Activated T-cell treated with anti-CD3 and anti-CD28 coated beads, Interleukin-2, amount 50 U/mL, for 72 hours (primary cell): ENCODE measurements around the gene ITIH1. TPM values are rescaled to one million over a fixed set of nuclear protein-coding genes. Genes with fewer than 3 reads are reported as not detected.
"Not testable (repeated sequence)": the region's sequence is repeated elsewhere in the genome, so short reads cannot be mapped to it uniquely, and the experiment has no call there.

Experiments
- ATAC-seq, 2 donors: fragments of 150-1000 bp; cut with Tn5 transposase; replicated peaks in 1 of 2; 2 replicates each; pipeline ENCODE4 v1.10.0; 2021; ENCODE audit warnings: moderate library complexity in 2 of 2, mild to moderate bottlenecking in 1 of 2
- DNase-seq, 2 donors: peaks; one replicate each; pipeline ENCODE4 v3.0.0; 2021 to 2022; ENCODE audit warnings: mixed read lengths in 1 of 2
- H3K27ac Mint-ChIP-seq: one replicate; pipeline ENCODE4 v1.8.0; 2022; ENCODE audit warnings: mild to moderate bottlenecking, moderate library complexity, mixed read lengths
- H3K27me3 Mint-ChIP-seq: one replicate; pipeline ENCODE4 v1.8.0; 2022; ENCODE audit warnings: low read depth, mixed read lengths
- H3K36me3 Mint-ChIP-seq, 2 donors: one replicate each; pipeline ENCODE4 v1.8.0; 2022; ENCODE audit warnings: mixed read lengths in 2 of 2, mild to moderate bottlenecking in 1 of 2; ENCODE audit not compliant: insufficient read depth in 2 of 2
- H3K4me1 Mint-ChIP-seq: one replicate; pipeline ENCODE4 v1.8.0; 2022; ENCODE audit warnings: low read depth, mixed read lengths
- H3K4me3 Mint-ChIP-seq, 2 donors: one replicate each; pipeline ENCODE4 v1.8.0; 2022; ENCODE audit warnings: mild to moderate bottlenecking in 2 of 2, mixed read lengths in 2 of 2, moderate library complexity in 2 of 2
- H3K9me3 Mint-ChIP-seq, 2 donors: one replicate each; pipeline ENCODE4 v1.8.0; 2022; ENCODE audit warnings: mixed read lengths in 2 of 2
- total RNA-seq, 2 donors: library from RNA; stranded (reverse); gene quantifications; one replicate each; pipeline ENCODE4 v1.2.3, GENCODE V29; 2022

ITIH1 gene
- not detected for total RNA-seq

- no peaks in the 10 kb centered on the region for H3K4me1 Mint-ChIP-seq
- DNase-seq: no peak
- H3K27me3 Mint-ChIP-seq: no peaks in the 10 kb centered on the region
- H3K27ac Mint-ChIP-seq: no peak within 1 kb of the TSS
- no peaks in the 10 kb centered on the region for H3K9me3 Mint-ChIP-seq
- H3K36me3 Mint-ChIP-seq: no peaks in the 10 kb centered on the region
- no peak for ATAC-seq
- H3K4me3 Mint-ChIP-seq: no peak within 1 kb of the TSS
These were observed at the start of gene ITIH1 for GRCh38 chr3:52777127-52777958. ITIH1 (plus strand) TSS chr3:52777599; CDS start chr3:52777616, 17 bp downstream.

GRCh38 chr3:52728753-52729152, 48.6 kb upstream of the ITIH1 start:
- peaks cover 19% of the 10 kb centered on the region for H3K4me1 Mint-ChIP-seq
- not testable (repeated sequence) for H3K27ac Mint-ChIP-seq, ATAC-seq, DNase-seq, H3K27me3 Mint-ChIP-seq, H3K4me3 Mint-ChIP-seq
- H3K36me3 Mint-ChIP-seq: peaks cover 26 to 38% of the 10 kb centered on the region in 2 donors
- H3K9me3 Mint-ChIP-seq: peaks cover 6 to 14% of the 10 kb centered on the region in 2 donors

- Mint-ChIP-seq H3K4me1 (peaks cover 19% of the 10 kb centered on the region), H3K4me3 (no peak overlapping the region), H3K27ac (no peak overlapping the region), H3K36me3 (peaks cover 26 to 52% of the 10 kb centered on the region in 2 donors), H3K27me3 (no peaks in the 10 kb centered on the region), H3K9me3 (peaks cover 6 to 14% of the 10 kb centered on the region in 2 donors)
- DNase-seq (no peak), ATAC-seq (no peak)
These were observed 46.7 kb upstream of the ITIH1 start for GRCh38 chr3:52730681-52731080.

- peaks cover 26 to 56% of the 10 kb centered on the region in 2 donors for H3K36me3 Mint-ChIP-seq
- no peaks in the 10 kb centered on the region for H3K27me3 Mint-ChIP-seq
- DNase-seq: no peak
- no peak for ATAC-seq
- no peak overlapping the region for H3K27ac Mint-ChIP-seq
- no peak overlapping the region for H3K4me3 Mint-ChIP-seq
- H3K9me3 Mint-ChIP-seq: peaks cover 6 to 14% of the 10 kb centered on the region in 2 donors
- peaks cover 19% of the 10 kb centered on the region for H3K4me1 Mint-ChIP-seq
These were observed 45.8 kb upstream of the ITIH1 start for GRCh38 chr3:52731590-52731989.

GRCh38 chr3:52733256-52733891, 44.0 kb upstream of the ITIH1 start:
- Mint-ChIP-seq H3K27ac (no peak overlapping the region), H3K36me3 (peaks cover 26 to 56% of the 10 kb centered on the region in 2 donors), H3K9me3 (peaks cover 6 to 14% of the 10 kb centered on the region in 2 donors), H3K4me1 (peaks cover 19% of the 10 kb centered on the region), H3K4me3 (no peak overlapping the region), H3K27me3 (no peaks in the 10 kb centered on the region)
- DNase-seq (no peak), ATAC-seq (no peak)

GRCh38 chr3:52739730-52740129, 37.7 kb upstream of the ITIH1 start:
- Mint-ChIP-seq H3K9me3 (no peaks in the 10 kb centered on the region), H3K27ac (no peak overlapping the region), H3K36me3 (peaks cover 3 to 16% of the 10 kb centered on the region in 2 donors), H3K27me3 (no peaks in the 10 kb centered on the region), H3K4me1 (no peaks in the 10 kb centered on the region), H3K4me3 (no peak overlapping the region)
- no peak for DNase-seq
- ATAC-seq: no peak

GRCh38 chr3:52742418-52743041, 34.9 kb upstream of the ITIH1 start:
- Mint-ChIP-seq H3K27me3 (no peaks in the 10 kb centered on the region), H3K36me3 (peaks cover 3 to 9% of the 10 kb centered on the region in 2 donors), H3K9me3 (no peaks in the 10 kb centered on the region), H3K27ac (no peak overlapping the region), H3K4me1 (no peaks in the 10 kb centered on the region), H3K4me3 (no peak overlapping the region)
- DNase-seq (no peak), ATAC-seq (peak in 1 of 2 donors; percentile 45)

- H3K9me3 Mint-ChIP-seq: no peaks in the 10 kb centered on the region
- DNase-seq: no peak
- peaks cover 3 to 9% of the 10 kb centered on the region in 2 donors for H3K36me3 Mint-ChIP-seq
- ATAC-seq: no peak
- H3K4me1 Mint-ChIP-seq: no peaks in the 10 kb centered on the region
- no peak overlapping the region for H3K4me3 Mint-ChIP-seq
- no peaks in the 10 kb centered on the region for H3K27me3 Mint-ChIP-seq
- no peak overlapping the region for H3K27ac Mint-ChIP-seq
These were observed 34.2 kb upstream of the ITIH1 start for GRCh38 chr3:52743152-52743551.

GRCh38 chr3:52743721-52744120, 33.7 kb upstream of the ITIH1 start:
- no peak overlapping the region for H3K4me3 Mint-ChIP-seq
- no peak for ATAC-seq
- H3K4me1 Mint-ChIP-seq: no peaks in the 10 kb centered on the region
- peaks cover 3 to 11% of the 10 kb centered on the region in 2 donors for H3K36me3 Mint-ChIP-seq
- H3K9me3 Mint-ChIP-seq: no peaks in the 10 kb centered on the region
- no peak overlapping the region for H3K27ac Mint-ChIP-seq
- no peak for DNase-seq
- no peaks in the 10 kb centered on the region for H3K27me3 Mint-ChIP-seq

- no peak overlapping the region for H3K27ac Mint-ChIP-seq
- H3K27me3 Mint-ChIP-seq: no peaks in the 10 kb centered on the region
- H3K36me3 Mint-ChIP-seq: peaks cover 0 to 10% of the 10 kb centered on the region in 2 donors
- ATAC-seq (no peak), DNase-seq (no peak)
- no peaks in the 10 kb centered on the region for H3K9me3 Mint-ChIP-seq
- H3K4me1 Mint-ChIP-seq: no peaks in the 10 kb centered on the region
- no peak overlapping the region for H3K4me3 Mint-ChIP-seq
These were observed 25.2 kb upstream of the ITIH1 start for GRCh38 chr3:52752045-52752660.

GRCh38 chr3:52754373-52754772, 23.0 kb upstream of the ITIH1 start:
- no peak overlapping the region for H3K27ac Mint-ChIP-seq
- ATAC-seq: no peak
- H3K27me3 Mint-ChIP-seq: no peaks in the 10 kb centered on the region
- DNase-seq: no peak
- peaks cover 3% of the 10 kb centered on the region for H3K4me1 Mint-ChIP-seq
- H3K9me3 Mint-ChIP-seq: no peaks in the 10 kb centered on the region
- H3K4me3 Mint-ChIP-seq: no peak overlapping the region
- peaks cover 5 to 13% of the 10 kb centered on the region in 2 donors for H3K36me3 Mint-ChIP-seq

GRCh38 chr3:52756141-52756540, 21.3 kb upstream of the ITIH1 start:
- H3K4me1 Mint-ChIP-seq: peaks cover 6% of the 10 kb centered on the region
- no peaks in the 10 kb centered on the region for H3K9me3 Mint-ChIP-seq
- no peaks in the 10 kb centered on the region for H3K27me3 Mint-ChIP-seq
- DNase-seq (no peak), ATAC-seq (no peak)
- H3K4me3 Mint-ChIP-seq: no peak overlapping the region
- peak overlapping the region; percentile 46 for H3K27ac Mint-ChIP-seq
- H3K36me3 Mint-ChIP-seq: peaks cover 7 to 10% of the 10 kb centered on the region in 2 donors

- Mint-ChIP-seq H3K27ac (no peak overlapping the region), H3K36me3 (peaks cover 5 to 13% of the 10 kb centered on the region in 2 donors), H3K27me3 (no peaks in the 10 kb centered on the region), H3K4me3 (no peak overlapping the region), H3K4me1 (peaks cover 6% of the 10 kb centered on the region), H3K9me3 (no peaks in the 10 kb centered on the region)
- DNase-seq (no peak), ATAC-seq (no peak)
These were observed 13.9 kb upstream of the ITIH1 start for GRCh38 chr3:52763466-52763865.
